Skeletal muscle satellite cell (primary cell): ENCODE results near the gene DGKI.

ENCODE experiments used
- H3K27me3 ChIP-seq: 2 replicates; pipeline ENCODE4 v1.7.0; 2013; ENCODE audit warnings: low read length; ENCODE audit not compliant: control insufficient read depth, insufficient read depth
- H3K36me3 ChIP-seq: 2 replicates; pipeline ENCODE4 v1.7.0; 2013; ENCODE audit warnings: mild to moderate bottlenecking, control low read depth, low read length; ENCODE audit not compliant: insufficient read depth
- H3K4me1 ChIP-seq: 2 replicates; pipeline ENCODE4 v1.7.0; 2013; ENCODE audit warnings: low read length; ENCODE audit not compliant: control insufficient read depth, insufficient read depth
- H3K4me2 ChIP-seq: 2 replicates; pipeline ENCODE4 v1.7.0; 2013; ENCODE audit warnings: mild to moderate bottlenecking, low read length
- H3K4me3 ChIP-seq: 2 replicates; pipeline ENCODE4 v1.7.0; 2013; ENCODE audit warnings: low read length
- H3K9ac ChIP-seq: 2 replicates; pipeline ENCODE4 v1.7.0; 2013; ENCODE audit warnings: mild to moderate bottlenecking, low read depth, low read length, moderate library complexity
- H3K9me3 ChIP-seq: replicated peaks from 2 replicates; pipeline ENCODE4 v1.7.0; 2013; ENCODE audit warnings: mild to moderate bottlenecking, control low read depth, low read length

Gene DGKI

GRCh38 chr7:137772316-137772715 is 74.5 kb downstream of the DGKI start:
- Histone ChIP-seq H3K9ac (peak overlapping the region; percentile 78), H3K4me1 (peaks cover 47% of the 10 kb centered on the region)

DNA sequence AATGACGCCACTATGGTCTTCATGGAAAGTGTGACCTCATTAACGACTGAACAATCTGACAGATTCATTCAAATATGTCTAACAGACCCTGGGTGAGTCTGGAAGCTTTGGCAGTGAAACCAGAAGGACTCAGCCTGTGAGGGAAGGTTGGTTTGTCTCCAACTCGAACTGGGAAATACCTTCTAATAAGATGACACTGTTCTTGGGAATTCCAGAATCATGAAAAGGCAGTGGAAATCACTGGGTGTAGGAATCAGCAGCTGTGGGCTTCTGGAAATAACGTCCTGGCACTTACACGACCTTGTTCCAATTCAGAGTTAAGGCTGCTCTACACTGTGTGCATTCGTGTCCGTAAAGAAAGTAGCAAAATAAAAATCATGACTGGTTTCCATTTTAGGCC is 75.1 kb downstream of the DGKI start:
- Histone ChIP-seq H3K9ac (peak overlapping the region; percentile 78), H3K36me3 (peaks cover 5% of the 10 kb centered on the region), H3K4me2 (peak overlapping the region; percentile 79), H3K9me3 (no peaks in the 10 kb centered on the region), H3K4me1 (peaks cover 47% of the 10 kb centered on the region), H3K27me3 (no peaks in the 10 kb centered on the region), H3K4me3 (peak overlapping the region; percentile 8)

More at GRCh38 chr7:137772316-137772715, 74.5 kb downstream of the DGKI start:
- no peaks in the 10 kb centered on the region for H3K9me3 ChIP-seq
- H3K4me2 ChIP-seq, result peak overlapping the region; percentile 79
- H3K27me3 ChIP-seq, result no peaks in the 10 kb centered on the region
- no peaks in the 10 kb centered on the region for H3K36me3 ChIP-seq
- H3K4me3 ChIP-seq, result peak overlapping the region; percentile 8

DNA sequence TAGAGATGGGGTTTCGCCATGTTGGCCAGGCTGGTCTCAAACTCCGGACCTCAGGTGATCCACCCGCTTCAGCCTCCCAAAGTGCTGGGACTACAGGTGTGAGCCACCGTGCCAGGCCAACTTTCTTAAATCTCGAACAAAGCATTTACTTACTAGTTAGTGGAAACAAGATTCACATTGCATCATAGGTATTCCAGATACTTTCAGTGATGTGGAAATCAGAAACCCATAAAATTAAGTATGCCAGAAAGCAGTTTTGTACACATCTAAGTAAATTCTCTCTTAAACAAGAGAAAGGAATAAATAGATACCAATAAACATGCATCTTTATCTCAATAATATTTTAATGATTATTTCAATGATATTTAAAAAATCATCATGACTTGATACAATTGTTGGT is 75.5 kb downstream of the DGKI start:
- peak overlapping the region; percentile 79 for H3K4me2 ChIP-seq
- peak overlapping the region; percentile 78 for H3K9ac ChIP-seq
- peaks cover 8% of the 10 kb centered on the region for H3K36me3 ChIP-seq
- H3K27me3 ChIP-seq, result no peaks in the 10 kb centered on the region
- peaks cover 47% of the 10 kb centered on the region for H3K4me1 ChIP-seq
- H3K4me3 ChIP-seq, result no peak overlapping the region
- H3K9me3 ChIP-seq, result no peaks in the 10 kb centered on the region

DNA sequence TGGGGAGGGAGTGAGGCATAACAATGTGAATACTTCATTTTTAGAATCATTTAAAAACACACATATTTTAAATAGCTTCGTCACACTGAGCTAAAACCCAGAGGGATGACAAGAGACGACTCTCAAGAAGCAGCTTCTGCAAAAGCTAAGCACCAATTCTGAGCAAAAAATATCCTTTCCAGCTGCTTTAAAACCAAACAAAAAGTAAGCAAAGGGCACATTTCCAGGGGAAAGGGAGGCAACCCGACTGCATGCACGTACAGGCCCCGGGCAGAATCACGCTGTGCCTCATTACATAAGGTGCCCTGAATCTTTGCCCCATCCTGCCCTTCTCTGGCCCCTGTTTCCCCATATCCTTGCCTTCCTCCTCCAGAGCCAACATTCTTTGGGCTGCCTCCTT is 78.4 kb downstream of the DGKI start:
- no peaks in the 10 kb centered on the region for H3K9me3 ChIP-seq
- H3K27me3 ChIP-seq, result no peaks in the 10 kb centered on the region
- no peak overlapping the region for H3K4me2 ChIP-seq
- no peak overlapping the region for H3K4me3 ChIP-seq
- peaks cover 13% of the 10 kb centered on the region for H3K36me3 ChIP-seq
- peaks cover 26% of the 10 kb centered on the region for H3K4me1 ChIP-seq
- no peak overlapping the region for H3K9ac ChIP-seq

- Histone ChIP-seq H3K4me3 (no peak overlapping the region), H3K9ac (no peak overlapping the region), H3K4me1 (peaks cover 5% of the 10 kb centered on the region), H3K27me3 (no peaks in the 10 kb centered on the region), H3K36me3 (peaks cover 22% of the 10 kb centered on the region), H3K4me2 (no peak overlapping the region), H3K9me3 (no peaks in the 10 kb centered on the region)
These were observed 84.4 kb downstream of the DGKI start for GRCh38 chr7:137762334-137762733.

- Histone ChIP-seq H3K9ac (no peak overlapping the region), H3K27me3 (no peaks in the 10 kb centered on the region), H3K9me3 (no peaks in the 10 kb centered on the region), H3K4me1 (peaks cover 23% of the 10 kb centered on the region), H3K4me3 (no peak overlapping the region), H3K36me3 (peaks cover 14% of the 10 kb centered on the region), H3K4me2 (no peak overlapping the region)
These were observed 86.7 kb downstream of the DGKI start for GRCh38 chr7:137760111-137760510.

GRCh38 chr7:137757146-137757925 is 89.4 kb downstream of the DGKI start:
- peaks cover 45% of the 10 kb centered on the region for H3K4me1 ChIP-seq

GRCh38 chr7:137755846-137756651 is 90.7 kb downstream of the DGKI start:
- Histone ChIP-seq H3K4me1 (peaks cover 45% of the 10 kb centered on the region), H3K4me3 (no peak overlapping the region), H3K9ac (peak overlapping the region; percentile 19), H3K4me2 (no peak overlapping the region), H3K9me3 (no peaks in the 10 kb centered on the region), H3K36me3 (peaks cover 10% of the 10 kb centered on the region), H3K27me3 (no peaks in the 10 kb centered on the region)

More at GRCh38 chr7:137757146-137757925, 89.4 kb downstream of the DGKI start:
- no peak overlapping the region for H3K4me2 ChIP-seq
- peaks cover 14% of the 10 kb centered on the region for H3K36me3 ChIP-seq
- H3K9me3 ChIP-seq, result no peaks in the 10 kb centered on the region
- H3K27me3 ChIP-seq, result no peaks in the 10 kb centered on the region
- H3K4me3 ChIP-seq, result no peak overlapping the region
- peak overlapping the region; percentile 19 for H3K9ac ChIP-seq

GRCh38 chr7:137755427-137755826 is 91.3 kb downstream of the DGKI start:
- Histone ChIP-seq H3K27me3 (no peaks in the 10 kb centered on the region), H3K4me1 (peaks cover 45% of the 10 kb centered on the region)

DNA sequence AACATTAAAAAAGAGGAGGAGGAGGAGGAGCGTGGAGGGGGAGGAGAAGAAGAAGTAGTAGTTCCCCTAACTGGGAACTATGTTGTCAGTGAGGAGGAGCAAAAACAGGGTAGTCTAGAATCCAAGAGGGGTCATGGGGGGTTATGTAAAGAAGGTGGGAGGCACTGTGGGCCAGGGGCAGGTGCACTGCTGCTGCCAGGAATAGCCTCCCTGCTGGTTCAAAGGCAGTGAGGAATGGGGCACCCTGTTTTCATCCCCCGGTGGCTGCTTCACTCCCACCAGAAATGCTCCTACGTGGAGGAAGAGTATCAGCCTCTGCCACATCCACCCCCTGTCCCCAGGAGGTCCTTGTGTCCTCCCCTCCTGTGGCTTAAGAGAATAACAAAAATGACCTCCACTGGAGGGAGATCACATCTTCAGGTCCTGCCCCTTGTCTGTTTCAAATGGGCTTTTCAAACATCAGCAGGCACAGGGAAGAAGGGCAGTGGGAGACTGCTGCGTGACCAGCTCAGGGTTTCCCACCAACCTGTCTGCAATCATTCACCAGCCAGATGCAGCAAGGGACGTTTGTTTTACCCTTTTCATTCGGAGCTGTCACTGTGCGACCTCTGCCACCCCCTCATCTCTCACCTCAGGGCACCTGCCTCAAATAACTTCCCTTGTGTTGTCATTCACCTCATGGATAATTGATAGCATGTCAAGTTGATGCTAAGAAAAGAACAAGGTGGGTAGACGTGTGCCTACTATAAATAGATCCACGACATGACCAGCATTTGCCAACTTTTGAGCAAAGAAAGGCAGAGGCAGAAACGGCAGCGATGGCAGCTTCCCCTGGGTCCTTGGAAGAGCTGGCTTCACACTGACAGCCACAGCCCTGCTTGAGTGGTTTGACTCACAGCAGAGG is 92.6 kb downstream of the DGKI start:
- Histone ChIP-seq H3K36me3 (peaks cover 10% of the 10 kb centered on the region), H3K9ac (peak overlapping the region; percentile 46), H3K27me3 (no peaks in the 10 kb centered on the region), H3K4me2 (peak overlapping the region; percentile 39), H3K9me3 (no peaks in the 10 kb centered on the region), H3K4me3 (peak overlapping the region; percentile 20), H3K4me1 (peaks cover 45% of the 10 kb centered on the region)

More at GRCh38 chr7:137755427-137755826, 91.3 kb downstream of the DGKI start:
- Histone ChIP-seq H3K36me3 (peaks cover 6% of the 10 kb centered on the region), H3K9ac (no peak overlapping the region), H3K4me2 (no peak overlapping the region), H3K9me3 (no peaks in the 10 kb centered on the region), H3K4me3 (no peak overlapping the region)

- no peak overlapping the region for H3K4me2 ChIP-seq
These were observed 93.2 kb downstream of the DGKI start for GRCh38 chr7:137753575-137753947.

More at GRCh38 chr7:137753575-137753947, 93.2 kb downstream of the DGKI start:
- Histone ChIP-seq H3K4me3 (no peak overlapping the region), H3K9me3 (no peaks in the 10 kb centered on the region), H3K9ac (peak overlapping the region; percentile 46), H3K36me3 (peaks cover 10% of the 10 kb centered on the region), H3K4me1 (peaks cover 49% of the 10 kb centered on the region), H3K27me3 (no peaks in the 10 kb centered on the region)
